ENCODE data around the gene SCARB1.

The SCARB1 gene

DNA sequence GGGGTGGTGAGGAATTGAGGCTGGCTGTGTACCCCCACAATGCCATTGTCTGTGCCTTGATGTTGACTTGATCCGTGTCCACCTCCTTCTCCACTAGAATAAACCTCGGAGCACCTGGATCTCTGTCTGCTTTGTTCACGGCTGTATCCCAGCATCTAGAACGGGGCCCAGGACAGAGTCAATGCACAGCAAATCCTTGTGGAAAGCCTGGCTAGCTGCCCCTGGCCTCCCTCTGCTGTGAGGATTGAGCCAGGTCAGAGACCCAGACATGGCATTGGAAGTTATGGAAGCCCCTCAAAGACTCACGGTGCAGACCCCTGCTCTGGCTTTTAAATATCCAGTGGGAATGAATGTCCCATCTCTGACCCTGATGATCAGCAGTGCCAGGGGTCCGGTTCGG, 109.2 kb downstream of the SCARB1 start:
- peak overlapping the region; percentile 63; the same call in 1 of the 2 replicates for H3K27ac ChIP-seq (ENCODE audit: low read length)
- H3K4me3 ChIP-seq (ENCODE audit: low read length), result no peak overlapping the region

DNA sequence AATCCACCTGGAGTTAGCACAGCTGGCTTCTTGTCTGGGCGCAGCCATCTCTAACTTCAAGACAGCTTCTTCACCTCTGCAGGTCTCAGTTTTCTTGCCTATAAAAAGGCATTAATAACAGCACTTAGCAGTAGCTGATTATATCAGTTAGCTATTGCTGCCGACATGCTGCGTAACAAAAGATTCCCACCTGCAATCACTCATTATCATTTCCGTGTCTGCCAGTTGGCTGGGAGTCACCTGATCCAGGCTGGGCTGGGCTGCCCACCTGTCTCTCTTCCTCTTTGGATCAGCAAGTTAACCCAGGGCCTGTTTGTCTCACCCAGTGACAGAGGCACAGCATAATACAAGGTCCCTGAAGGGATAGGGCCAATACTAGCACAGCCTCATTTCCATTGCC, 109.7 kb downstream of the SCARB1 start:
- Histone ChIP-seq H4K20me1 (ENCODE audit: insufficient read depth, low read length) (no peaks in the 10 kb centered on the region), H3K36me3 (replicated peaks; ENCODE audit: insufficient read depth, low read length) (no peaks in the 10 kb centered on the region), H3K27me3 (replicated peaks; ENCODE audit: insufficient read depth, low read length) (no peaks in the 10 kb centered on the region), H3F3A (ENCODE audit: insufficient read depth, low read length) (peaks cover 11% of the 10 kb centered on the region), H3K79me2 (ENCODE audit: low read length) (no peaks in the 10 kb centered on the region), H3K9me3 (replicated peaks; ENCODE audit: insufficient read depth, low read length) (no peaks in the 10 kb centered on the region), H3K4me1 (ENCODE audit: low read length) (peaks cover 16% of the 10 kb centered on the region), H3K4me2 (ENCODE audit: low read depth, low read length) (no peak overlapping the region), H3K27ac (ENCODE audit: low read length) (no peak overlapping the region), H3K9me2 (replicated peaks; ENCODE audit: insufficient read depth, low read length) (no peaks in the 10 kb centered on the region), H2AFZ (ENCODE audit: low read length) (no peak overlapping the region), H3K4me3 (ENCODE audit: low read length) (no peak overlapping the region), H3K9ac (ENCODE audit: low read length) (no peak overlapping the region)
- TF ChIP-seq CTCF (IDR thresholded peaks at IDR 0.05; ENCODE audit: low read length), result no peak
- no peak for TF ChIP-seq EZH2phosphoT487 (IDR thresholded peaks at IDR 0.05; ENCODE audit: low read length)
- no peak for TF ChIP-seq EZH2 (optimal IDR thresholded peaks at IDR 0.05; ENCODE audit: low read depth, low read length)
- no peak for DNase-seq

More for the DNA sequence above, 109.2 kb downstream of the SCARB1 start:
- TF ChIP-seq EZH2phosphoT487 (IDR thresholded peaks at IDR 0.05; ENCODE audit: low read length), result no peak
- no peak for TF ChIP-seq CTCF (IDR thresholded peaks at IDR 0.05; ENCODE audit: low read length)
- no peak for TF ChIP-seq EZH2 (optimal IDR thresholded peaks at IDR 0.05; ENCODE audit: low read depth, low read length)
- Histone ChIP-seq H3K4me2 (ENCODE audit: low read depth, low read length) (peak overlapping the region; percentile 66; the same call in 1 of the 2 replicates), H3F3A (ENCODE audit: insufficient read depth, low read length) (peaks cover 11% of the 10 kb centered on the region), H3K9ac (ENCODE audit: low read length) (no peak overlapping the region), H3K36me3 (replicated peaks; ENCODE audit: insufficient read depth, low read length) (no peaks in the 10 kb centered on the region), H3K9me2 (replicated peaks; ENCODE audit: insufficient read depth, low read length) (no peaks in the 10 kb centered on the region), H3K79me2 (ENCODE audit: low read length) (no peaks in the 10 kb centered on the region), H3K9me3 (replicated peaks; ENCODE audit: insufficient read depth, low read length) (no peaks in the 10 kb centered on the region), H3K4me1 (ENCODE audit: low read length) (peaks cover 16% of the 10 kb centered on the region), H3K27me3 (replicated peaks; ENCODE audit: insufficient read depth, low read length) (no peaks in the 10 kb centered on the region), H2AFZ (ENCODE audit: low read length) (peak overlapping the region; percentile 72; the same call in 1 of the 2 replicates), H4K20me1 (ENCODE audit: insufficient read depth, low read length) (no peaks in the 10 kb centered on the region)
- DNase-seq, result no peak

DNA sequence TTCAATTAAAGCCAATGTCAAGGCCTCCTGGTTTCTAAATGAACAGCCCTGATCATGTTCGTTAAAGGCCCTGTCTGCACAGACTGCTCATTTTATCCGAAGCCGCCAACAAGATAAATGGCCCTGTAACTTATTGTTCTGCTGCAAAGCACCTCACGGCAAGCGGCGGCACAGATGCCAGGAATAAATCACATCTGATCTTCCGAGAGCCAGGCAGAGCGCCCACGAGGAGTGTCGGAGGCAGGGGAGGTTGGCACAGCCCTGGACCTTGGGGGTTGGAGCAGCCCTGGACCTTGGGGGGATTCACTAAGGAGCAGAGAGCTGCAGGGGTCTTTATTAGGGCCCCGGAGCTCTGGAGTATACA, 110.5 kb downstream of the SCARB1 start:
- Histone ChIP-seq H3K9ac (ENCODE audit: low read length) (no peak overlapping the region), H3K27ac (ENCODE audit: low read length) (no peak overlapping the region), H4K20me1 (ENCODE audit: insufficient read depth, low read length) (no peaks in the 10 kb centered on the region), H2AFZ (ENCODE audit: low read length) (no peak overlapping the region), H3K9me3 (replicated peaks; ENCODE audit: insufficient read depth, low read length) (no peaks in the 10 kb centered on the region), H3K36me3 (replicated peaks; ENCODE audit: insufficient read depth, low read length) (no peaks in the 10 kb centered on the region), H3K4me2 (ENCODE audit: low read depth, low read length) (no peak overlapping the region), H3K27me3 (replicated peaks; ENCODE audit: insufficient read depth, low read length) (no peaks in the 10 kb centered on the region), H3K4me3 (ENCODE audit: low read length) (no peak overlapping the region), H3K79me2 (ENCODE audit: low read length) (no peaks in the 10 kb centered on the region), H3F3A (ENCODE audit: insufficient read depth, low read length) (peaks cover 11% of the 10 kb centered on the region), H3K4me1 (ENCODE audit: low read length) (peaks cover 16% of the 10 kb centered on the region), H3K9me2 (replicated peaks; ENCODE audit: insufficient read depth, low read length) (no peaks in the 10 kb centered on the region)
- no peak for DNase-seq
- no peak for TF ChIP-seq EZH2 (optimal IDR thresholded peaks at IDR 0.05; ENCODE audit: low read depth, low read length)

- H2AFZ ChIP-seq (ENCODE audit: low read length), result no peak overlapping the region
- H3K36me3 ChIP-seq (replicated peaks; ENCODE audit: insufficient read depth, low read length), result no peaks in the 10 kb centered on the region
- DNase-seq, result no peak
- TF ChIP-seq EZH2 (optimal IDR thresholded peaks at IDR 0.05; ENCODE audit: low read depth, low read length) (no peak), CTCF (IDR thresholded peaks at IDR 0.05; ENCODE audit: low read length) (no peak), EZH2phosphoT487 (IDR thresholded peaks at IDR 0.05; ENCODE audit: low read length) (no peak)
- peaks cover 11% of the 10 kb centered on the region for H3F3A ChIP-seq (ENCODE audit: insufficient read depth, low read length)
- no peak overlapping the region for H3K27ac ChIP-seq (ENCODE audit: low read length)
- H3K27me3 ChIP-seq (replicated peaks; ENCODE audit: insufficient read depth, low read length), result no peaks in the 10 kb centered on the region
- no peak overlapping the region for H3K4me3 ChIP-seq (ENCODE audit: low read length)
- H3K9ac ChIP-seq (ENCODE audit: low read length), result no peak overlapping the region
- H4K20me1 ChIP-seq (ENCODE audit: insufficient read depth, low read length), result no peaks in the 10 kb centered on the region
- no peaks in the 10 kb centered on the region for H3K9me2 ChIP-seq (replicated peaks; ENCODE audit: insufficient read depth, low read length)
- H3K79me2 ChIP-seq (ENCODE audit: low read length), result no peaks in the 10 kb centered on the region
- no peak overlapping the region for H3K4me2 ChIP-seq (ENCODE audit: low read depth, low read length)
- H3K9me3 ChIP-seq (replicated peaks; ENCODE audit: insufficient read depth, low read length), result no peaks in the 10 kb centered on the region
- peaks cover 16% of the 10 kb centered on the region for H3K4me1 ChIP-seq (ENCODE audit: low read length)
Measured at GRCh38 chr12:124752437-124753227, 111.0 kb downstream of the SCARB1 start.
